GM19438 (cell line): Measurements from ENCODE around the gene RHOU.

Experiments
- ATAC-seq: cut with Tn5 transposase; IDR thresholded peaks from one replicate; pipeline ENCODE4 v1.9.1; 2021; ENCODE audit warnings: low read depth; ENCODE audit not compliant: unreplicated experiment

Gene RHOU

DNA sequence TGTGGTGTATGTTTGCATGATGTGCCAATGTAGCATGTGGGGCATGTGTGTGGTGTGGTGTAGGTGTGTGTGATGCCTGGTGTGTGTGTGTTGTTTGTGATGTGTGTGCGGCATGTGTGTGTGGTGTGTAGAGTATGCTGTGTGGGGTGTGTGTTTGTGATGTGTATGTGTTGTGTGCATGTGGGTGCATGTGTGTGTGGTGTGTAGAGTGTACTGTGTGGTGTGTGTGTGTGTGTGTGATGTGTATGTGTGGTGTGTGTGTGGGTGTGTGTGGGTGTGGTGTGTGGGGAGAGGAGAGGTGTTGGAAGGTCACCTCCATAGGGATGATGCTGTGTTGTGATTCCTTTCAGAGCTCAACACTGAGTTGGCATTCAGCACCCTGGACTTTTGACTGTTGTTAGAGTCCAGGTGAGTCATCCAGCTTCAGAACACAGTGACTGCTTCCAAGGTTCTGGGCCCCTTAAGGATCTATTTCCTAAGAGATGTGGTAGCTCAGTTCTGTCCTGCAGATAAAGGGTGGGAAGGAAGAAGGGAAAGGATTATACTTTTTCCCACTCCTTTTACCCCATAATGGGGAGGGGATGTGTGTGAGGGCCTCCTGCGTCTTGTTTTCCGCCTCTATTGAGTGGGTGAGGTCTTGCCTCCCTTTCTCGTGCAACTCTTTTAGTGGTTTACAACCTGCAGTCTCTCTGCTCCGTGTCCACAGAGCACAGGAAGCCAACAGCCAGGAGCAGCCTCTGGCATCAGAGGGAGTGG lies 47.6 kb downstream of the RHOU start:
- ATAC-seq: no peak

DNA sequence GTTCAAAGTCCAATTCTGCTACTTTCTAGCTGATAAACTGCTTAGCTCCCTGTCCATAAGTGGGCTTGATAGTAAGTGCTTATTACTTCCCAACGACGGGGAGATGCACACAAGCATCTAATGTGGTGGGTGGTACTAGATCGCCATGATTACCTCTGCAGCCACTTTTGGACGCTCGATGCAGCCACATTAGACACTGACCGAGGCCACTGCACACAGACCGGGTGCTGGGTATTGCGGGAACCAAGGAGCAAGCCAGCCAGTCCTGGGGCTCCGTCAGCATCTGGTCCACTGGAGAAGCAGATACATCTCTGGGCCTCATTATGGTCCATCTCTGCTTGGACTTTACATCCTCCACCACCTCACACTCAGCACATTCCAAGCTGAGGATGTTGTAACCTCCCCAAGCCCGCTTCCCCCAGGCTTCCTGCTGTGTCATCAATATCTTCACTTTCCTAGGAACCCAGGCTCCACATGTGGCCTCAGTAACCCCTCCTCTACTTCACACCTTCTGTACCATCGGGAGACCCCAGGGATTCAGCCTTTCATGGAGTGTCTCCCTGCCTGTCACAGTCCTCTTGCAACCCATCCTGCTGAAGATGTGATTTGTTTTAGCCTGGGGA lies 48.2 kb downstream of the RHOU start:
- ATAC-seq: no peak

DNA sequence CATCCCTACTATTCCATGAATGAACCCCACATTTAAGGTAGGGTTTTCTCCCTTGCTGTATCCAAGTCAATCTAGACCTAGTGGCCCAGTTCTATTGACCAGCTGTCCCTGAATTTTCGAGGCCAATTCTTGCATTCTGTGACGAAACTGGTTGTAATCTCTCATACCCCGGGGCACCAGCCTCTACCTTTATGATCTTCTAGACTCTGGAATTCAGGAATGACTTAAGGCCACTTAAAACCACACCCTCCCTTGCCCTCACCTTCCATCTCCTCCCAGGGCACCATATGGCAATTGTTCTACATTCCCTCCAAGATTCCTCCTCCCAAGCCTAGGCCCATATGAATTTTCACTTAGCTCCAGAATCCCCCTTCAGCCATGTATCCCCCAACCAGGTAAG lies 48.9 kb downstream of the RHOU start:
- ATAC-seq: no peak

DNA sequence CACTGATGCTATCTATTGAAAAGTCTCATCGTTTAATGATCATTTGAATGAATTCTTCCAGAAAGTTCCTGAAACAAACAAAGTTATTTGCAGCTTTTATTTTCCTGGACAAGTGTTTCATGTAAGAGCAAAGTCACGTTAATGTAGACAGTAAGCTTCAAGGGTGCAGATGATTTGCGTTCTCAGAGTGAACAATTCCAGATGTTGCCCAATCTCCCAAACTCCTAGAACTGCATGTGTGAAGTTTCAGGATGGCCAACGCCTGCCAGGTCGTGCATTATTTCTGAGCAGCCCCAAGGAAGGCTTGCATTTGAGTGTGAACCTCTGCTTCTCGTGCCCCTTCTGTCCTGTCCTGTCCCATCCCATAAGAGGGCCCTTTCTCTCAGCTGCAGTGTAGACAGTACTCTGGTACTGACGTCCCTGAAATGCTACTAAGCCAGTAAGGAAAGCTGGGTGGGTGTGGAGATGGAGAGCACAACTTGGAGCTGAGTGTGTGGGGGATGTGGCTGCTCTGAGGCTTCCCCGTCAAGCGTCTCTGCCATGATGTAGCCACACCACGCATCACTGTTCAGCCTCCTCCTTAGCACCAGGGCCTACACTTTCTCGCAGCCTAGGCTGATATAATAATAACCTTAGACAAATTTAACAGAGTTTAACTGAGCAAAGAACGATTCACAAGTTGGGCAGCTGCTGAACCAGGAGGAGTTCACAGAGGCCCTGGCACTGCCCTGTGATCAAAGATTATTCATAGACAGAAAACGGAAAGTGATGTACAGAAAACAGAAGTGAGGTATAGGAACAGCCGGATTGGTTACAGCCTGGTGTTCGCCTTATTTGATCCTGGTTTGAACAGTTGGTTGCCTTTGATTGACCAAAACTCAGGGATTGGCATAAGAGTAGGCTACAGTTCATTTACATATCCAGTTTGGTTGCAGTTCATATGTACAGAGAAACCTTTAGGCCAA lies 50.4 kb downstream of the RHOU start:
- no peak for ATAC-seq

DNA sequence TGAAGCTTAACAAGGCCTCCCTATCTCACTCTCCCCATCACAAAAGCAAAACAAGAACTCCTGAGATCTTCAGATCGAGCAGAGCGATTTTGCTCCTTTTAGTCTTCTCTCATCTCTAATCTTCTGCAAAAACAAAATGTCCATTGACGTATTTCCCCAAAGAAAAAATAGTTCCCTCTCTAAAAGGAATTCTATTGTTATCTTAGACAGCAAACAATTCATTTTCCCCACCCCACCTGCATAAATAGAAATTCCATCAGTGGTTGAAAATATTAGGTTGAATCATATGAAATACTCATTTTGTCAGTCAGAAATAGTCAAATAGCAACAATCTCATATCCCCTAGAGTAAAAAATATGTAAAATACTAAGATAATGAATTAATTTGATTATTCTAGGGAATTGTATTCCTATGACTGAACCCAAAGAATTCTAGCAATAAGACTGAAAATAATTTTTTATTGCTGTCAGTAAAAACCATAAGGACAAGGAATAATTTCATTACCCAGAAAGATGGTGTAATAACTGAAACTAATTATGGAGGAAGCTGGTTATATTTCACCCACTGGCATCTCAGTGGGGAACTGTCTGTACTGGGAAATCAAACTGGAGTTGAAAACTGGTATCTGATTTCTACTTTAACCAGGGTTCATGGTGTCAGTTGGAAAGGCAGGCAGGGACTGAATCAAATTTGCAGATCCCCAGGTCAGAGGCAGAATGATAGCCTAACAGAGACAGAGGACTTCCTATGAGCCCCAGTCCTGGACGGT lies 51.3 kb downstream of the RHOU start:
- no peak for ATAC-seq

DNA sequence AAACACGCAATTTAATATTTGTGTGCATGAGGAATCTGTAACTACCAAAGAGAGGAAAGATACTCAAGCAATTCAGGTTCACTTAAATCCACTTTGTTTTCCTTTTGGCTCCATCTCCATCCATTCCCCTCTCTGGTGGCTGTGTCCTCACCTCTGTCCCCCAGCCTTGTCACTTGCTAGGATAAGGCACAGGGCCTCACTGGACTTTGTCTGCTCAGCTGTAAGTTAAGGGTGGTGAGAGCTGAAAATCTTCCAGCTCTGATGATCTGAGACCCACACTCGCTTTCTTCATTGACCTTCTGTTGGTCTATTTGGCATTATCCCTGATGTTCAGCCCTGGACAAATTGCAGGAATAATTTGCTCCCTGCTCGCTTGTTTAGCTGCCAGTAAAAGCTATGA lies 56.5 kb downstream of the RHOU start:
- ATAC-seq: no peak

DNA sequence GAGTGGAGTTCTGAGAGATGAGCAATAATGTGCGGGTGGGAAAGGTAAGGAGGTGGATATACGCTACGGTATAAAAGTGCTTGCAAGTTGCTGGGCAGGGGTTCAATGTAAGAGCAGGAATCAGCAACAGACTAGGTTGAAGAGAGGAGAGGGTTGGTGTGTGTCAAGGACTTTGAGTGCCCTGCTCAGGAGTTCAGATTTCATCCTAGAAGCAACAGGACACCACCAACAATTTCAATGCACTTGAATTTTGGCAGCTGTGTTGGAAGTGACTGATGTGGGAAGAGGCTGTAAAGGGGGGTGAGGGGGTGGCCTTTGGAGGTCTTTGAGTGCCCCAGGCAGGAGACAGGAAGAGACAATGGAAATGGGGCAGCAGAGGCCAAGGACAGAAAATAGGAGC lies 57.3 kb downstream of the RHOU start:
- ATAC-seq: no peak

DNA sequence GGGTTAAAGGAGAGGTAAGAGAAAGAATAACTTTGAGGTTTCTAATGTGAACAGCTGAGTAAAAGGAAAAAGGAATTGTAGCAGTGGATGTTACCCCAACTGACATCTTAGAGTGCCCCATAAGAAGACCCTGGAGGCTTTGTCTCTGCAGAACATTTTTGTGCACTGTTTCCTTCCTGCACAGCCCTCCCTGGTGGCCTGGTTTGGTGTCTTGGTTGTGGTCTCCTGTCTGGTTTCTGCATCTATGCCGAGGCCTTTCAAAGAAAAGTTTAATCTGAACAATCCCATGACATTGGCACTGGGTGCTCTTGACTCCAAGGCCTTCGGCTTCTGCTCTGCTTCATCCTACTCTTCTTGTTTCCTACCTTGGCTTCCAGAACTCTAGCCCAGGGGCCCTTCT lies 57.8 kb downstream of the RHOU start:
- no peak for ATAC-seq

DNA sequence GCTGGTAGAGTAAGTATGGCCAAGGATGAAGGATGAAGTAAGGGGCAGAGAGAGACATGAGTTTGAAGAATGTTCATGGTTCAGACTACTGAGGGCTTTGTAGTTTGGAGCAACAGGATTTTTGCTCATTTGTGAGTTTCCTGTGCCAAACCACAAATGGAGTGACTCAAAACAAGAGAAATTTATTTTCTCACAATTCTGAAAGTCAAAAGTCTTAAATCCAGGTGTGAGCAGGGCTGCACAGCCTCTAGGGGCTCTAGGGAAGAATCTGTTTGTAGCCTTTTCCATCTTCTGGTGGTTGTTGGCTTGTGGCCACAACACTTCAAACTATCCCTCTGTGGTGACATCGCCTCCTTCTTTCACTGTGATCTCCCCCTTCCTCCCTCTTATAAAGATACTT lies 58.9 kb downstream of the RHOU start:
- ATAC-seq: peak; percentile 48

DNA sequence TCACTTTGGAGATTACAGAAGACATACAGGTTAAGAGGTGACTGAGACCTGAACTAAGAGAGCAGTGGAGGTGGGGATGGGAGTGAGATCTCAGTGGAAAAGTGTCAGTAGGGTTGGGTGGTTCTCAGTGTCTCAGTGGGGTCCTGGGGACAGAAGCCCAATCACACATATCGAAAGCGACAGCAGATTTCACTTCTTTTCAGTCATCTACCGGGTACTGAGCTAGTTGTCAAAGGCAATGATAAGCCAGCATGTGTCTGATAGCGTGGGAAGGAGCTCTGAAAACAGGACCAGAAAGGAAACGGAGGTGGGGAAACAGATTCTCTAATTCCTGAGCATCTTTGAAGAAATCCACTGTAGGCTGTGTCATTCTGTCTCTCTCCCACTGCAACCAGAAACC lies 59.5 kb downstream of the RHOU start:
- ATAC-seq: peak; percentile 86

DNA sequence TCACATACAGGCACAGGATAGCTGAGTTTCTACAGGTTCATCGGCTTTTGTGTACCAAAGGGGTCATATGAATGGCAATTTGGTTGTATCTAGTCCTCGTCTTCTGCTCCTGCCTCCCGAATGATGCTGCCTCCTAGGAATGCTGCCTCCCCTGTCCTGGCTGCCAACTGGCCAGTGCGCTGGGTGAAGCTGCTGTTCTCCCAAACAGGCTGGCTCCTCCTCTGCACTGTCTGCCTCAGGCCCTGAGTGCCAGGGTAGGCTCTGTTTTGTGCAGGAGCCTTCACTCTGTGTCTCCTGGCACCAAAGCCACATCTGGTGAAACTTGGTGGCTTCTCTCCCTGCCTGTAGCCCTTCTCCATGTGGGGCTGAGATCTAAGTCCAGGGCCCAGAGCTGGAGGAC lies 60.3 kb downstream of the RHOU start:
- no peak for ATAC-seq
